Measurements from ENCODE around the gene AGTPBP1.
A peak's percentile ranks its signal among the peaks of the same experiment; 100 is the strongest.
"Not testable (repeated sequence)": the region's sequence is repeated elsewhere in the genome, so short reads cannot be mapped to it uniquely, and the experiment has no call there.

AGTPBP1 gene

GRCh38 chr9:85630676-85631075 lies 111.1 kb downstream of the AGTPBP1 start:
- DNase-seq: no peak

- DNase-seq: no peak
Observed at GRCh38 chr9:85617141-85617670, 124.5 kb downstream of the AGTPBP1 start.

- DNase-seq: no peak
Observed at GRCh38 chr9:85615792-85616191, 126.0 kb downstream of the AGTPBP1 start.

GRCh38 chr9:85610074-85610860 lies 131.5 kb downstream of the AGTPBP1 start:
- peak; percentile 30 for DNase-seq

- DNase-seq: no peak
Observed at GRCh38 chr9:85605905-85606304, 135.8 kb downstream of the AGTPBP1 start.

GRCh38 chr9:85603936-85604335 lies 137.8 kb downstream of the AGTPBP1 start:
- no peak for DNase-seq

- no peak for DNase-seq
Observed at GRCh38 chr9:85602742-85603141, 139.0 kb downstream of the AGTPBP1 start.

GRCh38 chr9:85600675-85601263 lies 141.0 kb downstream of the AGTPBP1 start:
- no peak for DNase-seq

GRCh38 chr9:85599540-85600105 lies 142.1 kb downstream of the AGTPBP1 start:
- no peak for DNase-seq

GRCh38 chr9:85594316-85594715 lies 147.4 kb downstream of the AGTPBP1 start:
- no peak for DNase-seq

GRCh38 chr9:85586684-85587083 lies 155.1 kb downstream of the AGTPBP1 start:
- no peak for DNase-seq

- no peak for DNase-seq
Observed at GRCh38 chr9:85577353-85577952, 164.3 kb downstream of the AGTPBP1 start.

GRCh38 chr9:85575868-85576267 lies 165.9 kb downstream of the AGTPBP1 start:
- DNase-seq: no peak

- not testable (repeated sequence) for DNase-seq
Observed at GRCh38 chr9:85573546-85573945, 168.2 kb downstream of the AGTPBP1 start.

GRCh38 chr9:85572917-85573316 lies 168.8 kb downstream of the AGTPBP1 start:
- not testable (repeated sequence) for DNase-seq

- DNase-seq: no peak
Observed at GRCh38 chr9:85569988-85570387, 171.8 kb downstream of the AGTPBP1 start.

- no peak for DNase-seq
Observed at GRCh38 chr9:85559526-85559925, 182.2 kb downstream of the AGTPBP1 start.

GRCh38 chr9:85554349-85554748 lies 187.4 kb downstream of the AGTPBP1 start:
- DNase-seq: no peak

- DNase-seq: no peak
Observed at GRCh38 chr9:85553475-85553874, 188.3 kb downstream of the AGTPBP1 start.

- no peak for DNase-seq
Observed at GRCh38 chr9:85547599-85547998, 194.2 kb downstream of the AGTPBP1 start.

- DNase-seq: no peak
Observed at GRCh38 chr9:85543196-85543595, 198.6 kb downstream of the AGTPBP1 start.

GRCh38 chr9:85541876-85542275 lies 199.9 kb downstream of the AGTPBP1 start:
- DNase-seq: no peak

GRCh38 chr9:85536514-85536913 lies 205.2 kb downstream of the AGTPBP1 start:
- DNase-seq: no peak

Data from effector CD4-positive, alpha-beta T cell (primary cell).